ENCODE data around the gene COG6.

The COG6 gene

DNA sequence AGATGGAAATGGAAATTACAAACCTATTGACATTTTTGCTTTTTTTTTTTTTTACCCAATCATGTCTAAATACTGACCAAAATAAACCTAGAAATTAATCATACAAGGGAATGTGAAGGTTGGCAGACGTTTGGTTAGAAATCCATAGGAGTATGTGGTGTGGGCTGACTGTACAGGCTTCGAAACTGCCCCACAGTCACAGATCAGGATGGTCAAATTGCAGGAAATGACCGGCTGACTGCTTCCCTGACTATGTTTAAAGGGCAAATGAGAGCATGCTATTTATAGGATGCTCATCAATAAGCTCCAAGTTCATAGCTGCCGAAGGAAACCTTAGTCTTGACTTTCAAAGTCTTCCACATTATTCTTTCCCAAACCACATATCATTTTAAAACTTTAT, 118.4 kb downstream of the COG6 start:
- no peak for DNase-seq

DNA sequence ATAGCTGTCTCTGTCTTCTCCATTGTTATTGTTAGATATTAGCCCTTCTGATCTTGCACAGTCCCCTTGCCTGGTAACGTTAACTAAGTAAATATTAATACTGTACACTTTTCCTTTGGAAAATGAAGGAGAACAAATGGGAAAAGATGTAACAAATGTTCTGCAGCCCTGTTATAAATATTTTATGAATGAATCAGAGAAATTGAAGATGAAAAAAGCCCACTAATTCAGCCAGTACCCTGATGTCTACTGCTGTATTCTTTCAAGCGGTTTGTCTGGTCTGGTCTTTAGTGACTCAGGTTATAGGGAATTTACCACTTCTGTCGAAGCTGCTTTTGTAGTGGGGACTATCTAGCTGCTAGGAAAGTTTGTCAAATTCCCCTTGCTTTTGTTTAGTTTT, 121.0 kb downstream of the COG6 start:
- DNase-seq, result no peak

DNA sequence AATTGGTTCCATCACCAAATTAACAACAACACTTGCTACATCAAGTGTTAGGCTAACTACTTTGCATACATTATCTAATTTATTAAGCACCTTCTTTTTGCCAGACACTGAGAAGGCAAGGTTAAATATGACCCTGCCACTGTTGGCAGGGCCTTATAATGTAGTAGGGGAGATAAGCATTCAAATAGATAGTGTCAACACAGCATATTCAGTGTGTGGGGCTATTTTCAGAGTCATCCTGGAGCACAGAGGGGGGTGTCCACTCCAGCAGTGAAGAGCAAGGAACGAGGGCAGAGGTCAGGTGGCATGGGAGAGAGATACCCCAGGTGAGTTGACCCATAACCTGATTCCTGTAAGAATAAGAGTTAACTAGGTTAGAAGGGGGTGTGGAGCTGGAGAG, 121.6 kb downstream of the COG6 start:
- no peak for DNase-seq

DNA sequence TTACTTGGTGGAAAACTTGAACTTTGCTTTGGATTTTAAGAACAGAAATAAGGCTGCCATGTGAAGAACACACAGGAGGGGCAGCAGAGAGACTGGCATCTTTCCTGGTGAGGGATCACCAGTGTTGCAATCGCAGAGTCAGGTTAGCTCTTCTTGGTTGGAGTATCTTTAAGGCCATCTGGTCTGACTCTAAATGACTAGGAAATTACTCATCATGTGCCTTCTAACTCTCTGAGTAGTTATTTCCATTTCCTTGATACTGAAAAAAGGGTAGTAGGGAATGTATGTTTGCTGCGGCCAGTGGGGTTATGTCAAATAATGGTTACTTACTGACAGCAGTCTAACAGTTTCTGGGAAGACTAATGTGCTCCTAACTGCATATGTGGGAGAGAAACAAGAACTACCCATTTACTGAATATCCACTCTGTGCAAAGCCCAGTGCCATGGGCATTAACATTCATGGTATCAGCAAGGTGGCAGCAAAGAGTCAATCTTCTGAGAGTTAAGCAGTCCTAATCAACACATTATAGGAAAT, 122.1 kb downstream of the COG6 start:
- DNase-seq, result no peak

DNA sequence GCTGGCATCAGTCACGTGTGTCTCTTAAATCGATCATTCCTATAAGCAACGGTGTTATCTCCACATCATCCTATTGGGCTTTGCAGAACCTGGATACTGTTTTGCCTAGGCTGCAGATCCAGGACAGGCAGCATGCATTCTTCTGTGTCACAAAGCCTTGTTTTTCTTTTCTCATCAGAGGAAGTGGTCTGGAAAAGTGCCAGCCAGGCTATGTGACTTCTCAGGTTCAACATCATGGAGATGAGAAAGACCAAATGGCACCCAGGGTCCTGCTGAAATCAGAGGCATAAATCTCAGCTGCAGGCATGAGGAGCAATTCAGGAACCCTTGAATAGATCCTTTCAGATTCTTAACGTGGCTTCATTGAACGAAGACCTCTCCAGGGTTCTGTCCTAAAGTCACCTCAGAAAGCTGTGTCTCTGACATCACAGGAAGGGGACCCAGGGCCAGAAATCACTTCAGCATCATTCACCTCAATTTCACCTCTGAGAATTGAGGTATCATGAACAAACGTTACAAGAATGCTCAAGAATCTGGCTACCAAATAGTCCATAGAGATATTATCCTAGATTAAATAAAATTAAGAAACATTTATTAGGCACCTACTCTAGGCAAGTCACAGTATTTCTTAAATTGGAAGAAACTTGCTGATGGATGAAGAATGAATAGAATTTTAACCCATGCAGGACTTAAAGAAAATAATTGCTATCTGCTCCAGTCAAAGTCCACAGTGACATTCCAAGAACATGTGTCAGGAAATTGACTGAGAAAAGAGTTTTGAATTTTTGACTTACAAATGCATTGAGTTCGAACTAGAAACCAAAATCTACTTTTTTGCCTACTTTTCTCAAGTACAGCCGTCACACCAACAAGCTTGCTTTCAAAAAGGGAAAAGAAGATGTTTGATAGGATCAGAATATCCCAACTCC, 124.1 kb downstream of the COG6 start:
- DNase-seq, result no peak

DNA sequence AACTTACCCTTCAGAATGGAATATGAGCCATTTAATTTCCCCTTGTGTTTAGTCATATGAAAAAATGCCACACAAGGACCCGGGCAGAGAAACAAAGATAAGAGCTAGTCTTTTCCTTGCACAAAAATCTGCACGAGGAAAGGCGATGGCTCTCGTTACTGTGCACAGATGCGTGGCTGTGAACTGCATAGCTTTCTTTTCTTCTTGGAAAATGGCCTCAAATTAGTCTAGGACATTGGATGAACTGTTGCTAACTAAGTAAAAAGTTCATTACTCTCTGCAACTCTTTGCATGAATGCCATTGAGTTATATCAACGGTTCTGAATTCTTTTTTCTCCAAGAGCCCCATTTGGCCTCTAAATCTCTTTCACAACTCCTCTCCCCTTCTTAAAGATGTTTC, 125.2 kb downstream of the COG6 start:
- no peak for DNase-seq

DNA sequence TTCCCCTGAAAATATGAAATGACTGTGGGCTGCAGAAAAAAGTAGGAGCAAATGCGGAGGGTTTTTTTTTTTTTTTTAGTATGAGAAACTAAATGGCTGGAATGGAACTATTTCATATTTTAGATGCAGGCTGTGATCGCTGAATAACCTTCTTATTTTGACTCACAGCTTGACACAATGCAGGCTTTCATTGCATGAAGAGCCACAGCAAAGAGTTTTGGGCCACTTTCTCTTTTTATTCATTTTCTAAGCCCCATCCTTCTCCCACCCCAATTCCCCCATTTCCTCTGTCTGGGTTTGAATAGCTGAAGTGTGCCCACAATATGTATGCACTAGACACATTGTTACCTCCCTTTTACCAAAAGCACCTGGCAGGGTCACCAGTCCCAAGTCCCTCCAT, 125.9 kb downstream of the COG6 start:
- no peak for DNase-seq

DNA sequence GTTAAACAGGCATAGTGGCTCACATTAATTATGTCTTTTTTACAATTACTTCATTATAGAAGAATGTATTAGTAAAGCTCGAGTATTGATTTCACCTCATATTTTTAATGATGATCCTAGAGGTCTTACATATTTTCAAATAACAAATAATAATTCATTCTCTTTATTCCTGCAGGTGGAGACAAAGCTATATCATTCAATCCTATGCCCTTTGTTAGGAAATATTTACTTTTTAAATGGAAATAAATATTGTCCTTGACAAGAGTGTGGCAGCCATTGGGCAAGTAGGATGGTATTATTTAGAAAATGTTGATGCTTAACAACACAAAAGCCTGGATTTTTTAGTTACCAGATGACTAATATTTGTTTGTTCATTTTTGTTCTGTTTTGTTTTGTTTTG, 127.6 kb downstream of the COG6 start:
- DNase-seq, result no peak

DNA sequence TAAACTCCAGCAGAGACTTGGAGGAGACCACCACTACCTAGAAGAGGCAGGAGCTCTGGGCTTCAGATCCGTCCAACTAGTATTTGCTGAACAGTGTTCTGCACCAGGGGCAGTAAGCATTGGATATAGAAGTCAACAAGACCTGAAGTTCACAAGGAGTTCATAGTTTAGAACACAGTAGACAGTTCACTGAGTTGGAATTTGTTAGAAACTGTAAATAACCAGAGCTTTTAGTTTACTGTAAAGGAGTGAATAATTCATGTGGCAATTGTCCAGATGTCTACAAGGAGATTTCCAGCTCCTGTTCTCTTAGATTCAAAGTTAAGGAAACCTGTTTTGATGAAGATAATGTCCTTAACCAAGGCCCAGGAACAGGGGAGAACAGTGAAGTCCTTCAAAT, 128.9 kb downstream of the COG6 start:
- no peak for DNase-seq

DNA sequence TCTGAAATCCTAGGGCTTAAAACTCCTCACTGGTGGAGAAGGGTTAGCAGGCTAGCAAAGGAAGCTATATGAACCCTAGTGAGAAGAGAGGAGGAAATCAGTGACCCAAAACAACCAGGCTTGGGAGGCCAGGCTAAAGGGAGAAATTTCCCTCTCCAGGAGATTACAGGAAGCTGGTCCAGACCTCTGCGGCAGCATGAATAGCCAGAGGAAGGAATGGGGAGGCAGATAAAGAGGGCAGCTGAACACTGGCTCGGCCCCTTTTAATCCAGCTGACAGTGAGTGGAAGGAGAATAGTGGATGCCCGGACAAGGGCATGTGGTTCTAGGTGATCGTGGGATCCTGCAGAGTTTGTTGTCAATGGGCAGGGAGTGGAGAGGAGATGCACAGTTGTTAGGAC, 130.6 kb downstream of the COG6 start:
- no peak for DNase-seq

DNA sequence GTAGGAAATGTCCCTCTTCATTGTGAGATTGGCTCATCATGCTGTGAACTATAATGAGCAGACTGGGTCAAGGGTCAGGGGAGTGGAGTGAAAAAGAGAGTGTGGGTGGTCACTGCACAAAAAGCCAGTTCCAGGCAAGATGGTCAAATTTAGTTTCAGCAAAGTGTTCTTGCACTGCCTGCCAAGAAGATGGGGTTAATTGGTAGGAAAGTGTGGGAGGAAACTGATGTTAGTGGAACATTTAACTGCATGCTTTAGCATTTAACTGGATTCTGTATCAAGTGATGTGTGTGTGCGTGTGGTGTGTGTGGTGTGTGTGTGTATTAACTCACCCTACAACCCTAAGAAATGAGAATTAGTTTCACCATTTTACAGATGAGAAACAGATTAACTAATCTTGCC, 131.6 kb downstream of the COG6 start:
- no peak for DNase-seq

DNA sequence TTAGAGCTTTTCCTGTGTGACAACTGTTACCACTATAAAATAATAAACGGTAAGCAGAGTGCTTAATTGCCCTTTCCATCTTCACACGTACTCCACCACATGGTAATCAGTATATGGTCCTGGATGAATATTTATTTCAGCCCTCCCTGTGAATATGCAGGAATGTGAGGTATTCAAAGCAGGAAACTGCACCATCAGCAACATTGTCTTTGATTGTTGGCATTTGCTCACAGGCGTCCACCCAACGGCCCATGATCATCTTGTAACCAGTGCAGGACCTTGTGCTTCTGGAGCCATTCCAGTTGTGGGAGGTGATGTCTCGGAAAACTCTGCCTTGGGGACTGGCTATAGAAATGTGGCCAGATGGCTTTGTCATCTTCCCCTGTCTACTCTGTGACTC, 132.6 kb downstream of the COG6 start:
- DNase-seq, result no peak

DNA sequence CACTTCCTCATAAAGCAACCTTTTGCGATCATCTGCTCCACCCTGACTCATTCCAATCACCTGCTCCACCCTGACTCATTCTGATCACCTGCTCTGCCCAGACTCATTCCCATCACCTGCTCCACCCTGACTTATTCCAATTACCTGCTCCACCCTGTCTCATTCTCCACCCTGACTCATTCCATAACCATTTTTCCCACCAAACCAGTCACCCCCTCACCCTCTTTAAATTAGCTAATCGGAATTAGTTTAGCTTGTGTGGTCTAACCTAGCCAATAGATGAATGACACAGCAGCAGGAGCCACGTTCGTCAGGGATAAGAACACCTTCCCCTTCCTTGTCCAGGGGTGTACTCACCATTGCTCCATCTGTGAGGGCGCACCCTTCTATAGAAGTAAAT, 134.0 kb downstream of the COG6 start:
- no peak for DNase-seq

Measured in activated CD8-positive, alpha-beta memory T cell treated with anti-CD3 and anti-CD28 coated beads for 24 hours (primary cell).